GM19452 (cell line): ENCODE measurements around the gene GLP2R.
"Not testable (repeated sequence)": the region's sequence is repeated elsewhere in the genome, so short reads cannot be mapped to it uniquely, and the experiment has no call there.

Experiments used
- ATAC-seq: cut with Tn5 transposase; IDR thresholded peaks from one replicate; pipeline ENCODE4 v1.9.1; 2021; ENCODE audit not compliant: unreplicated experiment

GLP2R gene

GRCh38 chr17:9918352-9918751 lies 92.6 kb downstream of the GLP2R start:
- ATAC-seq: no peak

GRCh38 chr17:9918804-9919352 lies 93.2 kb downstream of the GLP2R start:
- no peak for ATAC-seq

- not testable (repeated sequence) for ATAC-seq
These were observed 95.5 kb downstream of the GLP2R start for GRCh38 chr17:9921216-9921615.

- ATAC-seq: no peak
These were observed 96.5 kb downstream of the GLP2R start for GRCh38 chr17:9922012-9922848.

- peak; percentile 63 for ATAC-seq
These were observed 99.0 kb downstream of the GLP2R start for GRCh38 chr17:9924735-9925191.

GRCh38 chr17:9925457-9925856 lies 99.7 kb downstream of the GLP2R start:
- ATAC-seq: no peak

GRCh38 chr17:9926150-9926804 lies 100.6 kb downstream of the GLP2R start:
- ATAC-seq: no peak

- no peak for ATAC-seq
These were observed 103.0 kb downstream of the GLP2R start for GRCh38 chr17:9928601-9929333.

GRCh38 chr17:9929871-9930270 lies 104.1 kb downstream of the GLP2R start:
- ATAC-seq: no peak

- no peak for ATAC-seq
These were observed 105.5 kb downstream of the GLP2R start for GRCh38 chr17:9931144-9931741.

- ATAC-seq: no peak
These were observed 106.8 kb downstream of the GLP2R start for GRCh38 chr17:9932491-9932890.

- no peak for ATAC-seq
These were observed 108.6 kb downstream of the GLP2R start for GRCh38 chr17:9934331-9934730.

- ATAC-seq: no peak
These were observed 109.7 kb downstream of the GLP2R start for GRCh38 chr17:9935408-9935807.

GRCh38 chr17:9936095-9936494 lies 110.4 kb downstream of the GLP2R start:
- ATAC-seq: no peak

GRCh38 chr17:9937241-9937761 lies 111.6 kb downstream of the GLP2R start:
- no peak for ATAC-seq

GRCh38 chr17:9937901-9938300 lies 112.2 kb downstream of the GLP2R start:
- no peak for ATAC-seq

GRCh38 chr17:9938764-9939163 lies 113.0 kb downstream of the GLP2R start:
- no peak for ATAC-seq

GRCh38 chr17:9940841-9941240 lies 115.1 kb downstream of the GLP2R start:
- no peak for ATAC-seq

- no peak for ATAC-seq
These were observed 115.6 kb downstream of the GLP2R start for GRCh38 chr17:9941305-9941704.
